GM21447 (cell line): ENCODE measurements around the gene CLECL1.
"Not testable (repeated sequence)": the region's sequence is repeated elsewhere in the genome, so short reads cannot be mapped to it uniquely, and the experiment has no call there.

ENCODE experiments used
- ATAC-seq: cut with Tn5 transposase; IDR thresholded peaks from one replicate; pipeline ENCODE4 v1.9.1; 2021; ENCODE audit not compliant: unreplicated experiment

CLECL1 gene

DNA sequence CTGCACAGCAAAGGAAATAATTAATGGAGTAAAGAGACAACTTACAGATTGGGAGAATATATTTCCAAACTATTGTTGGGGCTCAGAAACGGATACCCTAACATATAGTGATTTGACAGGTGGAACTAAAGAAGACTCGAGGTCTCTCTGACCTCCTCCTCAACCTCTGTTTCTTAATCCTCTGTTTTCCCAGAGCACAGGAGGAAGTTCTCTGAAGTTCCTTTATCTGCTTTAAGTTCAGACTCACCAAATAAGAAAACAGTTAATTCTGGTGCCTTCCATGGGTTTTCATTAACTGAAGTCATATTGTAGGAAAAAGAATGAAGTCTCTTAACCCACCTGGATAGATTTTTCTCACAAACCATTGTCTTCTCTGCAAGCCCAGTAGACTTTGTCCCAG is 34.2 kb downstream of the CLECL1 start:
- no peak for ATAC-seq

GRCh38 chr12:9697619-9698018 is 35.3 kb downstream of the CLECL1 start:
- ATAC-seq, result no peak

DNA sequence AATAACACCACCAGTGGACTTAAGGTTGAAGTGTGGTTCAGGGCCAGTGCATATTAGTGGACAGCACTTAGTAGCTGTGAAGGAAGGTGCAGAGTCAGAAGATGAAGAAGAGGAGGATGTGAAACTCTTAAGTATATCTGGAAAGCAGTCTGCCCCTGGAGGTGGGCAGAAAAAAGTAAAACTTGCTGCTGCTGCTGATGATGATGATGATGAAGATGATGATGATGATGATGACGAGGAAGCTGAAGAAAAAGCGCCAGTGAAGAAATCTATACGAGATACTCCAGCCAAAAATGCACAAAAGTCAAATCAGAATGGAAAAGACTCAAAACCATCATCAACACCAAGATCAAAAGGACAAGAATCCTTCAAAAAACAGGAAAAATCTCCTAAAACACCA is 37.2 kb downstream of the CLECL1 start:
- not testable (repeated sequence) for ATAC-seq

- ATAC-seq, result not testable (repeated sequence)
Measured at GRCh38 chr12:9695150-9695549, 37.7 kb downstream of the CLECL1 start.

GRCh38 chr12:9694241-9694640 is 38.7 kb downstream of the CLECL1 start:
- no peak for ATAC-seq

DNA sequence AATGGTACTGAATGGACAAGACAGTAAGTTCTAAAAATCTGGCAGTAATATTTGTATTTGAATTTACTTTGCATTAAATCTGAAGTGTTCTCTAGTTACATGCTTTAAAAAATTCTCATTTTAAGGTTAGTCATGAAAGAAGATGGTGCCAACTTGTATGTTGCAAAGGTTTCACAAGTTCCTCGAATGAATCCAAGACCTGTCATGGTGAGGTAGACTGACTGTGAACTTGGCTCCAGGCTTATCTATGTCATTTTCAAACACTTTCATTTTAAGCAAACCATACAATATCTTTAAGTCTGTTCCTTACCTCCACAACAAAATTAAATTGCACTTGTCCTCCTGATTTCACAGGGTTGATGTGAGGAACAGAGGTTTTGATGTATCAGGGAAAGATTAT is 40.0 kb downstream of the CLECL1 start:
- ATAC-seq, result no peak

GRCh38 chr12:9687228-9687627 is 45.7 kb downstream of the CLECL1 start:
- no peak for ATAC-seq

- no peak for ATAC-seq
Measured at GRCh38 chr12:9685915-9686314, 47.0 kb downstream of the CLECL1 start.

GRCh38 chr12:9685366-9685765 is 47.5 kb downstream of the CLECL1 start:
- not testable (repeated sequence) for ATAC-seq

DNA sequence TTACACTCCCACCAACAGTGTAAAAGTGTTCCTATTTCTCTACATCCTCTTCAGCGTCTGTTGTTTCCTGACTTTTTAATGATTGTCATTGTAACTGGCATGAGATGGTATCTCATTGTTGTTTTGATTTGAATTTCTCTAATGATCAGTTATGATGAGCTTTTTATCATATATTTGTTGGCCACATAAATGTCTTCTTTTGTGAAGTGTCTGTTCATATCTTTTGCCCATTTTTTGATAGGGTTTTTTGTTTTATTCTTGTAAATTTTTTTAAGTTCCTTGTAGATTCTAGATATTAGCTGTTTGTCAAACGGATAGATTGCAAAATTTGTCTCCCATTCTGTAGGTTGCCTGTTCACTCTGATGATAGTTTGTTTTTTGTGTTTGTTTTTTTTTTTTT is 49.9 kb downstream of the CLECL1 start:
- ATAC-seq, result not testable (repeated sequence)

GRCh38 chr12:9682508-9682907 is 50.4 kb downstream of the CLECL1 start:
- ATAC-seq, result not testable (repeated sequence)

DNA sequence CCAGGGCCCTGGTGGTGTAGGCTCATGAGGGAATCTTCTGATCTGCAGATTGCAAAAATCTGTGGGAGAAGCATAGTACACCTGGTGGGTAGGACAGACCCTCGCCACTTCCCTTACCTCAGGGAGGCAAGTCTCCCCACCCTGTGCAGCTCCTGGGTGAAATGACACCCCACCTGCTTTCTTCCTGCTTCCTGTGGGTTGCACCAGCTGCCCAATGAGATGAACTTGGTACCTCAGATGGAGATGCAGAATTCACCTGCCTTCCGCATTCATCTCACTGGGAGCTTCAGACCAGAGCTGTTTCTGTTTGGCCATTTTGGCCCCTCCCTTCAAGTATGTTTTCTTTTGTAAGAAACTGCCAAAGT is 58.7 kb downstream of the CLECL1 start:
- ATAC-seq, result peak; percentile 16

DNA sequence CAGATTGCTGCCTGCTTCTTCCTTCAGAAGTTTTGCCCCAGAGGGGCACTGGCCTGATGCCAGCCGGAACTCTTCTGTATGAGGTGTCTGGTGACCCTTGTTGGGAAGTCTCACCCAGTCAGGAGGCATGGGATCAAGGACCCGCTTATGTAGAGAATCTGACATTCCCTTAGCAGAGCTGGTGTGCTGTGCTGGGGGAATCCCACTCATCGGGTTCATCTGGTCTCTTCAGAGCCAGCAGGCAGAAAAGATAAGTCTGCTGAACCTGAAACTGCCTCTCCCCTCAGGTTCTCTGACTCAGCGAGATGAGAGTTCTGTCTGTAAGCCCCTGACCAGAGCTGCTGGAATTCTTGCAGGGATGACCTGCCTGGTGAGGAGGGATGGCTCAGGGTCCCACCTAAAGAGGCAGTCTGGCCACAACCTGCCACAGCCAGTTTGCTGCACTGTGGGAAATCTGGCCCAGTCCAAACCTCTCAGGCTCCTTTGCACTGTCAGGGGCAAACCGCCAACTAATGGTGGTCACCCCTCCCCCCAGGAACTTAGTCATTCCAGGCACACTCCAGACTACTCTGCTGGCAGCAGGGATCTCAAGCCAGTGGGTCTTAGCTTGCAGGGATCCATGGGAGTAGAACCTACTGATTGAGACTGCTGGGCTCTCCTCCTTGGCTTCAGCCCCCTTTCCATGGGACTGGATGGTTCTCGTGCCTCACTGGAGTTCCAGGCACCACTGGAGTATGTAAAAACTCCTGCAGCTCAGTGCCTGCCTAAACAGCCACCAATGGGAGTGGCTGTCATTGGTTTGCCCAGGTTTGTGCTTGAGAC is 59.3 kb downstream of the CLECL1 start:
- ATAC-seq, result peak; percentile 40
